ENCODE data around the gene SLC16A14.
"Not testable (repeated sequence)": the region's sequence is repeated elsewhere in the genome, so short reads cannot be mapped to it uniquely, and the experiment has no call there.

The SLC16A14 gene, protein sequence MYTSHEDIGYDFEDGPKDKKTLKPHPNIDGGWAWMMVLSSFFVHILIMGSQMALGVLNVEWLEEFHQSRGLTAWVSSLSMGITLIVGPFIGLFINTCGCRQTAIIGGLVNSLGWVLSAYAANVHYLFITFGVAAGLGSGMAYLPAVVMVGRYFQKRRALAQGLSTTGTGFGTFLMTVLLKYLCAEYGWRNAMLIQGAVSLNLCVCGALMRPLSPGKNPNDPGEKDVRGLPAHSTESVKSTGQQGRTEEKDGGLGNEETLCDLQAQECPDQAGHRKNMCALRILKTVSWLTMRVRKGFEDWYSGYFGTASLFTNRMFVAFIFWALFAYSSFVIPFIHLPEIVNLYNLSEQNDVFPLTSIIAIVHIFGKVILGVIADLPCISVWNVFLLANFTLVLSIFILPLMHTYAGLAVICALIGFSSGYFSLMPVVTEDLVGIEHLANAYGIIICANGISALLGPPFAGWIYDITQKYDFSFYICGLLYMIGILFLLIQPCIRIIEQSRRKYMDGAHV

DNA sequence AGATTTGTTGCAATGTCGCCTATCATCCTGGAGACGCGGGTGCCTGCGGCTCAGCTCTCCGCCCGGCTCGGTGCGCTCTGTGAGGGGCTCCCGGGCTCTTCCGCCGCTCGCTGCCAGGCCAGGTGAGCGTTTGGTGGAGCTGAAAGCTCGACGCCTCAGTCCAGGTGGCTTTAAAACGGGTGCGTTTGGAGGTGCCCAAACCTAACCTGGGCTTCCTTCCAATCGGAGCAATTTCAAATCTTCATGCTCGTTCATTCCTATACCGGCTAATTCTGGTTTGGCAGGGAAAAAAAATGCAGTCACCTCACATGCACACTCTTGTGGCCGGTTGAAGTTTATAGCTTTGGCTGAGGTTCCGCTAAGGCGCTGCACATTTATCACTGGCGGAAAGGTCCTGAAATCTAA is at the start of gene SLC16A14:
TSS of gene SLC16A14 (minus strand) at position 274 of the 405 bp plus-strand sequence. CDS start 9,572 bp downstream, outside the sequence.
- no peak for DNase-seq (ENCODE audit: low spot score)
- FAIRE-seq: no peak

DNA sequence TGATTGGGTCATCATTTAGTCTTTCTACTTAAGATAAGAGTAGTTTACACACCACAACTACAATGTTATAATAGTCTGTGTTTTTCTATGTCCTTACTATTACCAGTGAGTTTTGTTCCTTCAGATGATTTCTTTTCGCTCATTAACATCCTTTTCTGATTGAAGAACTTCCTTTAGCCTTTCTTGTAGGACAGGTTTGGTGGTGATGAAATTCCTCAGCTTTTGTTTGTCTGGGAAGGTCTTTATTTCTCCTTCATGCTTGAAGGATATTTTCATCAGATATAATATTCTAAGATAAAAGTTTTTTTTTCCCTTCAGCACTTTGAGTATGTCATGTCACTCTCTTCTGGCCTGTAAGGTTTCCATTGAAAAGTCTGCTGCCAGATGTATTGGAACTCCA is 38.0 kb upstream of the SLC16A14 start:
- no peak for DNase-seq (ENCODE audit: low spot score)
- FAIRE-seq: no peak

DNA sequence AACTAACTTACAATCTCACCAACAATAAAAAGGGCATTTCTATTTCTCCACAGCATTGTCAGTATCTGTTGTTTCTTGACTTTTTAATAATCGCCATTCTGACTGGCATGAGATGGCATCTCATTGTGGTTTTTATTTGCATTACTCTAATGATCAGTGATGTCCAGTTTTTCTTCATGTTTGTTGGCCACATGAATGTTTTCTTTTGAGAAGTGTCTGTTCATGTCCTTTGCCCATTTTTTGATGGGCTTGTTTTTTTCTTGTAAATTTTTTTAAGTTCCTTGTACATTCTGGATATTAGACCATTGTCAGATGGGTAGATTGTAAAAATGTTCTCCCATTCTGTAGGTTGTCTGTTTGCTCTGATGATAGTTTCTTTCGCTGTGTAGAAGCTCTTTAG is 33.2 kb upstream of the SLC16A14 start:
- not testable (repeated sequence) for FAIRE-seq; DNase-seq (ENCODE audit: low spot score)

DNA sequence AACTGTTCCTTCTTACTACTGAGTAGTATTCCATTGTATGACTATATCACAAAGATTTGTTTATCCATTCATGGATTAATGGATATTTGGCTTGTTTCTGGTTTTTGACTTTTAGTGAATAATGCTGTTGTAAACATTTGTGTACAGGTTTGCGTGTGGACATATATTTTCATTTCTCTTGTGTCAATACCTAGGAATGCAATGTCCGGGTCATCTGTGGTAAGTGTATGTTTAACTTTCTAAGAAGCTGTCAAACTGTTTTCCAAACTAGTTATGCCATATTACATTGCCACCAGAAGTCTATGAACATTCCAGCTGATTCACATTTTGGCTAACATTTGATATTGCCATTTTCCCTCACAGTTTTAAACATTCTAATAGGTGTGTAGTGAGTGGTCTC is 29.1 kb upstream of the SLC16A14 start:
- FAIRE-seq (no peak), DNase-seq (ENCODE audit: low spot score) (no peak)

DNA sequence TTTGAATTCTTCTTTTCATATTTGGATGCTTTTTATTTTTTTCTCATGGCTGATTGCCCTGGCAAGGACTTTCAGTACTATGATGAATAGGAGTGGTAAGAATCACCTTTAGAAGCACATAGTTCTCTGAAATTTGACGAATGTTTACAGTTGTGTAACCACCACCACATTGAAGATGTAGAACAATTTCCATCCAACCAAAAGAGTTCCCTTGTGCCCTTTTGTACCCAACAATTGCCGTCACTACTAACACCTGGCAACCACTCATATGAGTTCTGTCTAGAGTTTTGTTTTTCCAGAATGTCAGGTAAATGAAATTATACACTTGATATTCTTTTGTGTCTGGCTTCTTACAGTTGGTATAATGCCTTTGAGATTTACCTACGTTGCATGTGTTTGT is 28.7 kb upstream of the SLC16A14 start:
- FAIRE-seq (no peak), DNase-seq (ENCODE audit: low spot score) (no peak)

DNA sequence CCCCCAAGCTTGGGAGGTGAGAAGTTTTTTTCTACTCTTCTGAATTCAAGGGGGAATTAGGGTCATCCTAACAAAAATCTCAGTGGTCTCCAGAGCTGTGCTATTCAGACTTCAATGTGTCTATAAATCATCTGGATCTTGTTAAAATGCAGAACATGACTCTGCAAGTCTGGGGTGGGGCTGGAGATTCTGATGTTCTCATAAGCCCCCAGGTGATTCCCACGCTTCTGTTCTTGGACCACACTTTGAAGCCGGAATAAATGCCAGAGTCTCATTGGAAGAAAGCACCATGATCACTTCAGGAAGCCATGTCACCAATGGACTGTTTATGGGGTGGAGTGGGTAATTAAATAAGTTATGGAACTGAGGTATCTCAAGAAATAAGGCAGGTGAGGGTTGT is 22.2 kb upstream of the SLC16A14 start:
- DNase-seq (ENCODE audit: low spot score): no peak
- FAIRE-seq: no peak

DNA sequence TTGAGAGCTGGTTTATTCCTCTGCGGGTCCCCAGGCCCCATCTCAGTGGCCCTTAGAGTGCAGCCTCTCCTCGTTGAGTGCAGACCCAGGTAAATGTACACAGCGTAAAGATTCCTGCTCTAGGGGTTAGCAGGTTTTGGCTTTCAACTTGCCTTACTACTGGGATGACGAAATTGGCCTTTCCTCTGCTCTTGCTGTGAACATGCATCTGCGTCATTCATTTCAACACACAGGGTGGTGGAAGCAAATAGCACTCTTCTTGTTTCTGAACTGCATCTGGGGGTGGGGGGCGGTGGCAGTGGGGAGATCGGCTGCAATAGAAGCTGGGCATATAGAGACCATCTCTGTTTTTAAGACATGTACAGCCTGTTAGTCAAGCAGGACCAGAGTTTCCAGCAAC is 16.5 kb upstream of the SLC16A14 start:
- DNase-seq (ENCODE audit: low spot score): no peak

DNA sequence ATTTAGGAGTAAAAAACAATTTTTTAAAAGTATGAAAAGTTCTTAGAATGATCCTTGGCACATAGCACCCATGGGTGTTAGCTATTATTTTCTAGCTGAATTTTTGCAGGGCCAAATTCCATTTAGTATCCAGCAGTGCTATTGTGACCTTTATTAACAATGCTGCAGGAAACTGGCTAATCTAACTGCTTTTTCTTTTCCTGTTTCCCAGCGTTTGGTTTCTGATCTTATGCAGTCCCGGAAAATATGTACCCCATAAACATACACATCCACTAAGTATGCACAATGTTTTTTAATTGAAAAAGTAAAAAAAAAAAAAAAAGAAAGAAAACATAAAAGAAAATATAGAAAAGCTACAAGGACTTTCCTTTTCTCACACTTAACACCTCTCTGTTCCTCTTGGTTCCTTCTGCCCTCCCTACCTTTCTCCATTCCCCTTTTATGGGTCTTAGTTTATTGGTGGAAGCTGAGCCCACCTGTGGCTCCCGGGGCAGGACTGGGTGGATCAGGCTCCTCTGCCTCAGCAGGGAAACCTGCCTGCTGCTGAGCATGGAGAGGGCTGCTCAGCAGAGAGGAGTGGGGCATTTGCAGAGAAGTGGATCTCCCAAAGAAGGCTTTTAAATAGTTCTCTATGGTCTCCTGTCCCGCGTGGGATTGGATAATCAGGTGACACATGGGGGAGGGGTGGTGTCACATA is 9.3 kb upstream of the SLC16A14 start:
- no peak for FAIRE-seq

More for the DNA sequence above, 16.5 kb upstream of the SLC16A14 start:
- no peak for FAIRE-seq

DNA sequence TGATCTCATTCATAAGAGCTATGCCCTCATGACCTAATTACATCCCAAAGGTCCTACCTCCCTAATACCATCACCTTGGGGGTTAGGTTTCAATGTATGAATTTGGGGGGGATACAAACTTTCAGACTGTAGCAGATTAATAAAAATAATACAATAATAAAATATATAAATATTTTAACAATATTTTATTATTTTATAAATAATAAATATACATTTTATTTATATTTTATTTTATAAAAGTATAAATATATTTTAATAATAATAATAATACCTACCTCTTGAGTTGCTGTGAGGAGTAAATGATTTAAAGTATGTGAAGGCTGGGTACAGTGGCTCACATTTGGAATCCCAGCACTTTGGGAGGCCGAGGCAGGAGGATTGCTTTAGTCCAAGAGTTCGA is 8.1 kb upstream of the SLC16A14 start:
- FAIRE-seq: no peak
- DNase-seq (ENCODE audit: low spot score): no peak

More for the DNA sequence above, 9.3 kb upstream of the SLC16A14 start:
- DNase-seq (ENCODE audit: low spot score): no peak

DNA sequence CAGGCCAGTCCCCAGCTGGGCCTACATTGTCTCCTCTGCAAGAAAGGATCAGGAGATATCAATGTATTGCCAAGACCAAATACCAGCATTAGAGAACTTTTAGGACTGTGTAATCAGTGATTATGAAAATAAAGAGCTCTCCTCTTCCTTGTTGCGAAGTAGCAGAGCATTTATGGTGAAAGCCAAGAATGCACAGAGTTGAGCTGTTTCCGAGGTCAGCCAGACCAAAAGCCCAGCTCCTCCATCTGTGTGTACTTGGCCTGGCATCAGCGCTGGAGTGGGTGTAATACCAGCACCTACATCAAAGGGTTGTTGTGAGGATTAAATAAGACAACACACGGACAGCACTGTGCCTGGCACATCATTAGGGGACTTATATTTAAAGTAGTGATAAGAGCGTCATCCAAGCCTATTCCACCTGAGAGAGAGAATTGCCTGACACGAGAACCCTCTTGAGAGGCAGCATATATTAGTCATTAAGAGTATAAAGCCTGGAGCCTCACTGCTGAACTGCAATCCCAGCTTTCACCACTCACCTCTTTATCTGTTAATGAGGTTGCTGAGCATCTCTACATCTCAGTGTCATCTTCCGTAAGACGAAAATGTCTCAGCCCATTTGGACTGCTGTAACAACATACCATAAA is 7.4 kb upstream of the SLC16A14 start:
- FAIRE-seq: no peak
- no peak for DNase-seq (ENCODE audit: low spot score)

DNA sequence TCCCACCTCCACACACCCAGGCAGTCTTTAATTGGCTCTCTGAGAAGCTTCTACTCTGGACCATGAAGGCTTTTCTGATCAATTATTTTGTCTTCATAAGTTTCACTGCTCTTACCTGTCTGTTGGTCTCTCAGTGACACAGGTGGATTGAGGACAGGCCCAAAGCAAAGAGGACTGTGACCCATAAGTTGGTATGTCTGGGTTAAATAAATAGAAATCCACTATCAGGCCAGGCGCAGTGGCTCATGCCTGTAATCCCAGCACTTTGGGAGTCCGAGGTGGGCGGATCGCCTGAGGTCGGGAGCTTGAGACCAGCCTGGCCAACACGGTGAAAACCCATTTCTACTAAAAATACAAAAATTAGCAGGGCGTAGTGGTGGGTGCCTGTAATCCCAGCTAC is 2.7 kb upstream of the SLC16A14 start:
- DNase-seq (ENCODE audit: low spot score): no peak
- FAIRE-seq: no peak

DNA sequence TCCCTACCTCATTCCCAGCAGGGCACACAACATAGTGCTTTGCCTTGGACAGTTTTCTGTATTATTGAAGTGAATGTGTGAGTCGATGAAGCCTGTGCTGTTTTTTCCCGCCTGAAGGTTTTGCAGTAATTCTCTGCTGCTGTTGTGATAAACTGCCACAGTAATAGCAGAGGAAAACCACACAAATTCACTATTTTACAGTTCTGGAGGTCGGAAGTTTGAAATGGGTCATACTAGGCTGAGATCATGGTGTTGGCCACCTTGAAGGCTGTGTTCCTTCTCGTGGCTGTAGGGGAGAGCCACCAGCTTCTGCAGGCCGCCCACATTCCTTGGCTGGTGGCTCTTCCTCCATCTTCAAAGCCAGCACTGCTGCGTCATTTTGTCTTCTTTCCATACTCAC is 678 bp upstream of the SLC16A14 start:
- DNase-seq (ENCODE audit: low spot score) (no peak), FAIRE-seq (no peak)

DNA sequence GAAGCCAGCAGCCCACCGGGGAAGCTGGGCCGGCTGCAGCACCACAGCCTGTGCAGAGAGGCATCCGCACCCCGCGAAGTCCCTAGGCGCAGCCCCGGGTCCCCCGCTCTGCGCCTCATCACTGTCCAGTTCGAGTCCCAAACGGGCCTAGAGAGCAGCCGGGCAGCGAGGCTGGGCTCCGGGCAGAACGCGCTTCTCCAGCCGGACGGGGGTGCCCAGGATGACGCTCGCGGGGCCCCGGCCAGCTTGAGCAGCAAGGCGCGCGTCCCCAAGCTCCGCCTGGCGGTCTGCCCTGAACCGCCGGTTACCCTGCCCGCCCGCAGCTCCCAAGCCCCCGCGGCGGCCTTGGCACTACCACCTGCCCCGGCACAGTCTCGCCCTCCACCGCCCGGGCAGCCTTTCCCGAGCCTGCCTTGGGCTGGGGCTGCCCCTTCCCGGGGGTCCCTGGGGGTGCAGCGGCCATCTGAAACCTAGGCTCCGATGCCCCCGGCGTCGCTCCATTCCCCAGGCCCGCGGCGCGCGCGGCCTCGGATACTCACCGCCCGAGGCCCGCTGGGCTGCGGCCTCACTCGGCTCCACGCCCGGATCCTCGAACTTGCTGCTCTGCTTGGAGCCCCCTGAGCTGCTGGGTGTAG is 591 bp downstream of the SLC16A14 start:
- DNase-seq (ENCODE audit: low spot score) (no peak), FAIRE-seq (no peak)

DNA sequence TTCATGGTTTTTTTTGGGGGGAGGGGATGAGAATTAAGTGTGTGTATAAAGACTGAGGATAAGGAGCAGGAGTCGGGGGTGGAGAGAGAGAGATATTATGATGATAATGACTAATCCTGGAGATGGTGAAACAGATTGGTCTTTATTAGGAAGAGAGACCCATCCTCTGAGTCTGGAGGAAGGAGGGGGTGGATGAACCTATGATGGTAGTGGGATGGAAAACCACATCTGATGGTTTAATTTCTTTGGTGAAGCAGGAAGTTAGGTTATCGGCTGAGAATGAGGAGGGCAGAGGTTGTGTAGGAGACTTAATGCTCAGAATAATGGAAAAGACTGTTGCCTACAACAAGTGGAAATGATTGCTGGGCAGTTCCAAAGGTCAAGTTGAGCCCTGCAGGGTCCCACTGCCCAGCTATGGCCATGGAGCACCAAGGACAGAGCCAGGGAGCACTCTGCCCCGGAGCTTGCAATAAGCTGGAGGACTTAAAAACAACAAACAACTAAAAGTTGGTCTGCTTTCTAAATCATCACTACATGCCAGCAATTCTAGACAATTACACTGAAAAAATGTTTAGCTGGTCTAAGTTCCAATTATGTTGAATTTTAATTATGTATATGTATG is 7.9 kb downstream of the SLC16A14 start:
- no peak for DNase-seq (ENCODE audit: low spot score)
- FAIRE-seq: no peak

DNA sequence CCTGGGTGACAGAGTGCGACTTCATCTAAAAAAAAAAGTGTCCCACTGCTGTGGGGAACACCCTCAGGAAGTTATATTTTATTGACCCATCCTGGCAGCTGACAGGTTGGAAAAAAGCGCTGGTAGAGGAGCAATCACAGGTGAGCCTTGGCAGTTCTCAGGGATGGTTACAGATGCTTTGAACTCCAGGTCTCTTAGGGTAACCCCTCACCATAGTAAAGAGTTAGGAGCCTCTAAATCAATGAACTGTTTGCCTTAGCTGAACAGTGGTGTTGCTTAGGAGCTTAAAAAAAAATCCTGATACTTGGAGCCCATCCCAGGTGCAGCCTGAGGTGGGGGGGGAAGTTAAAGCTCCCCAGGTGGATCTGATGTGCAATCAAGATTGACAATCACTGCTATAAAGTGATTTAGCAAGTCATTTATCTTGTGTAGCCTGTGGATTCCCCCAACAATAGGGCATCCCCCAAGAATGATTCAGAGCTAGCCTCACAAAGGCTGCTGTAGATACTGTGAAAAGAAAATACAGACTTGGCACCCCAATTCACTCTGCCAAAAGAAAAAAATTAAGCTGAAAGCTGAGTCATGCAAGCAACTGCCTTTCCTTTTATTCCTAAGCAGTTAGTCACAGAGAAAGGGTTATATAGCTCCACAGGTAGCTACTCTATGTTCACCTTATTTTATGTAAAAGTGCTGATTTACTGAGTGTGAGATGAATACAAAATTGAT is 14.8 kb downstream of the SLC16A14 start:
- peak; percentile 50 for DNase-seq (ENCODE audit: low spot score)
- FAIRE-seq: peak; percentile 33

DNA sequence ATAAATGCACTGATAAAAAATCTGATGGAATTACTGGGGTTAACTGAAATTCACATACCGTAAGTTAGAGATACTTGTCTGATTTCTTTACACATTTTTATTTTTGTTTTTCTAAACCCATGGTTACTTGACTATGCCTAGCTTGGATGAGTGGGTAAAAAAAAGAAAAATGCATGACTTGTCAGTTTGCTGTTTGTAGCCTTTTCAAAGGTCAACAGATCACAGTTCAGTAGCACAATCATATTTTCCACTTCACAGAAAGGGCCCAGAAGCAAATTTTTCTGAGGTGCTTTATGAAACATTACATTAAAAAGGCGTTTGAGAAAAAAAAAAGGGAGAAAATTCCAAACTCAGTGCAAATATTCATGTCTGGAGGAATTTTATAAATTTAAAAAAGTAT is 16.4 kb downstream of the SLC16A14 start:
- DNase-seq (ENCODE audit: low spot score) (no peak), FAIRE-seq (no peak)

DNA sequence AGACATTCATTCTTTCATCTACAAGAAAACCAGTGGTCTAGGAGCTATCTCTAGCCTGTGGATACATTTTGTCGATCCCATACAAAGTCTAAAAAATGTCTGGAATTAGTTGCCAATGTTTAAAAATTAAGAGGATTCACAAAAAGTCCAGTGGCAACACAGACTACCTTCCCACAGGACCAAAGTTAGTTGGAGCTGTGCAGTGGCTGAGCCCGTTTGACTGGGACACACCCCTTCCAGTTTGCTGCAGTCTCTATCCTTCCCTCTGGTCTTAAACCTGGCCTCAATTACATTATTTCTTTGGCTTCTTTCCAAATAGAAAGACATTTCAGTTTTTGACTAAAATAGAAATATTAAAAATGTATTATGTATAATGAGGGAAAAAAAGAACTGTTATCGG is 18.6 kb downstream of the SLC16A14 start:
- DNase-seq (ENCODE audit: low spot score) (no peak), FAIRE-seq (no peak)

DNA sequence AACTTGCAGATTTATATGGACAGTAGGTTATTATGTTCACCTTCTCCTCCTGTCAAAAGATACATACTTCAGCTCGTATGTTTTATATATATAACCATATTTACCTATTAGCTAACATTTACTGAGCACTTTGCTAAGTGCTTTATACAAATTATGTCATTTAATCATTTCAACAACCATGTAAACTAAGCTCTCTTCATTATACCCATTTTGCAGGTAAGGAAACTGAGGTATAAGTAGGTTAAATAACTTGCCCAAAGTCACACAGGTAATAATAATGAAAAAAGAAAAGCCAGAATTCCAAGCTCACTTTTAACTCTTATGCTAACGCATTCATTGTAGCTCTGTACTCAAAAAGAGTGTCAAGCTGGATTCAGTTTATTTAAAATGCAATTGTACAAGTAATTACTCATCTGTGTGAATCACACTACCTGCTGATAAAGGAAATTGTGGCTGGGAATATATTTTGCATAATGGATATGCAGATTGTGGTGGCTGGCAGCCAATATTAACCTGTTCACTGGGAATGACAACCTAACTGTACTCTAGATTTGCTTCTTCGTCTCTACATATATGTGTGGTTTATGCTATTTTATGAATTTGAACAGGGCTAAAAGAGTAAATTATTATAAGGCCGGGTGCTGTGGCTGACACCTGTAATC is 20.6 kb downstream of the SLC16A14 start:
- FAIRE-seq (no peak), DNase-seq (ENCODE audit: low spot score) (no peak)

DNA sequence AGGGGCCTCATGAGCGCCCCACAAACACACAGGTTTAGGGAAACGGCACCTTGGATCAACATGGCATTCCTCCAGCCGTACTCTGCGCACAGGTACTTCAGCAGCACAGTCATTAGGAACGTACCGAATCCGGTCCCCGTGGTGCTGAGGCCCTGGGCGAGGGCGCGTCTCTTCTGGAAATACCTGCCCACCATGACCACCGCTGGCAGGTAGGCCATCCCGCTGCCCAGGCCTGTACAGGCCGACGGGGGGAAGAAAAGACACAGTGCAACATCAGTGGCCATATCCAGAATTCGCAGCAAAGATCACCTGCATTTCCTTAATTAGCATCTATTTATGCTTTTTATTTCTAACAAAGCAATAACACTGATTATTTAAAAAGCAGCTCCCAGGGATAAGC is 22.2 kb downstream of the SLC16A14 start:
- DNase-seq (ENCODE audit: low spot score): no peak
- no peak for FAIRE-seq

DNA sequence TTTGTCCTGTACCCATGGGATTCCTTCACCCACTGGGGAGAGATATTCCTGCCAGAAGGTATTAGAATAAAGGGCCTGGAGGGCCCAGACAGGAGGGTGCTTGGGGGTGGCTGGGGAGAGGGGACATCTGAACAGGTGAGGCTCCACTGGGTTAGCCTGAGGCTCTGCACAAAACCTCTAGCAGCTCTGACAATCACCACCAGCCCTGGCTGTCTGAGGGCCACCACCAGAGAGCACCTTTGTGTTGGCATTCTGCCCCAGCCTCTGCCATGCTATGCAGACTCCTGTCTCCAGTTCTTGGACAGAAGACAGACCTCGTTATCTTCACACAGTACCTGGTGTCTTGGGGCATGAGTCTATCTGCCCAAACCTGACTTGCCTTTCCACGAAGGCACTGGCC is 25.3 kb downstream of the SLC16A14 start:
- DNase-seq (ENCODE audit: low spot score) (no peak), FAIRE-seq (no peak)

Measured in RCC 7860 (cell line).